Omental fat pad (tissue), 4 donors: Measurements from ENCODE around the gene KRTAP6-1. TPM values are rescaled to one million over a fixed set of nuclear protein-coding genes. Genes with fewer than 3 reads are reported as not detected.
A peak's percentile ranks its signal among the peaks of the same experiment; 100 is the strongest.

Experiments
- ATAC-seq: fragments of 150-250 bp; one replicate; pipeline ENCODE4 v1.9.1; 2016; ENCODE audit warnings: mild to moderate bottlenecking, moderate library complexity; ENCODE audit not compliant: low FRiP score
- DNase-seq: peaks from one replicate; pipeline ENCODE4 v3.0.0-alpha.2; 2019; ENCODE audit warnings: low spot score
- CTCF ChIP-seq, 3 donors: fragments of 450-650 bp; IDR thresholded peaks; one replicate each; pipeline ENCODE4 v1.5.1; 2016 to 2017; ENCODE audit warnings: antibody characterized with exemption in 3 of 3, mild to moderate bottlenecking in 3 of 3, moderate library complexity in 2 of 3
- total RNA-seq, 4 donors: library from RNA; depleted of rRNA; stranded (reverse); fragments of >200 nt; gene quantifications; one replicate each; pipeline ENCODE4 v1.1.0, GENCODE V29; 2016

Gene KRTAP6-1
- not detected for total RNA-seq

- ATAC-seq (no peak), DNase-seq (no peak)
- no peak for TF ChIP-seq CTCF (IDR thresholded peaks at IDR 0.05)
Observed at GRCh38 chr21:30613836-30614235, at the start of gene KRTAP6-1. KRTAP6-1 (minus strand) TSS chr21:30613930; CDS start chr21:30613904, 26 bp downstream.

GRCh38 chr21:30652891-30653290 lies 39.2 kb upstream of the KRTAP6-1 start:
- DNase-seq, result no peak
- no peak for TF ChIP-seq CTCF (IDR thresholded peaks at IDR 0.05)
- no peak for ATAC-seq

DNA sequence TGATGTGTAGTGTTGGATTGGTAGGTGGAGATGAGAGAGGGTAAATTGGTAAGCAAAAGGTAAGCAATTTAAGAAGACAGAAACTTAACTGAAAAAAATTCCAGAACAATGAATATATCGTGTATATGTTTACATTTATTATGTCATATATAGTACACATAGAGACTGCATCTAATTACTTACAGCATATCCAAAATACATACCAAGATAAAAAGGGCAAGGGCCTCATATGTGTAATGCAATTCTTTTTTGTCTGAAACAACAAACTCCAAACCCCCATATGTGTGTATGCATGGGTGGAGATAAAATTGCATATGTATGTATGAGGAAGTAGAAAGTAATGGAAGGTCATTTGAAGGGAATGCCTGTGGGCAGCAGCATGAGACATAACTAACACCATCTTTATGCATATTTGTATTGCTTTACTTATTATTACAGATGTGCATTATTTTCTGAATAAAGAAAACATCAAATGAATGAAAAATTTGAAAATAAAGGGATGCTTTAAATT lies 33.2 kb upstream of the KRTAP6-1 start:
- DNase-seq (no peak), ATAC-seq (no peak)
- TF ChIP-seq CTCF (IDR thresholded peaks at IDR 0.05), result no peak

- no peak for ATAC-seq
- TF ChIP-seq CTCF (IDR thresholded peaks at IDR 0.05), result no peak
- no peak for DNase-seq
Observed at GRCh38 chr21:30642564-30642963, 28.8 kb upstream of the KRTAP6-1 start, which contains the start of gene KRTAP20-3. KRTAP20-3 (plus strand) TSS chr21:30642864.

- TF ChIP-seq CTCF (IDR thresholded peaks at IDR 0.05), result no peak
- ATAC-seq (no peak), DNase-seq (no peak)
Observed at GRCh38 chr21:30638686-30639085, 25.0 kb upstream of the KRTAP6-1 start.

- TF ChIP-seq CTCF (IDR thresholded peaks at IDR 0.05), result no peak
- DNase-seq (no peak), ATAC-seq (no peak)
Observed at GRCh38 chr21:30634906-30635305, 21.2 kb upstream of the KRTAP6-1 start, which contains the start of gene KRTAP20-2. KRTAP20-2 (plus strand) TSS chr21:30635206; CDS start chr21:30635264, 58 bp downstream.

- DNase-seq, result no peak
- TF ChIP-seq CTCF (IDR thresholded peaks at IDR 0.05), result no peak
- peak; percentile 86 for ATAC-seq
Observed at GRCh38 chr21:30629200-30629599, 15.5 kb upstream of the KRTAP6-1 start.
